Stomach (tissue), 9 donors: ENCODE measurements around the gene MZT2B. TPM values are rescaled to one million over a fixed set of nuclear protein-coding genes. Genes with fewer than 3 reads are reported as not detected.
"Not testable (repeated sequence)": the region's sequence is repeated elsewhere in the genome, so short reads cannot be mapped to it uniquely, and the experiment has no call there.

Source experiments
- DNase-seq, 2 donors: peaks; one replicate each; pipeline versions ENCODE4 v3.0.0 to v3.0.0-alpha.2; 2013 to 2019
- H3K27ac ChIP-seq, 5 donors: fragments of 200-600 bp in 4 of 5; sonication (generic) in 4 of 5; one replicate each; pipeline ENCODE4 v1.5.1; 2013 to 2019; ENCODE audit warnings: mild to moderate bottlenecking in 1 of 5, moderate library complexity in 1 of 5
- H3K27me3 ChIP-seq, 3 donors: fragments of 200-600 bp; sonication (generic); one replicate each; pipeline ENCODE4 v1.5.1; 2017 to 2019; ENCODE audit warnings: mixed run types in 1 of 3
- H3K36me3 ChIP-seq, 4 donors: fragments of 200-600 bp; sonication (generic); 1 replicate in 3 of 4; 2 replicates in 1 of 4; pipeline ENCODE4 v1.5.1; 2016 to 2019
- H3K4me1 ChIP-seq, 4 donors: fragments of 200-600 bp; sonication (generic); one replicate each; pipeline ENCODE4 v1.5.1; 2016 to 2019
- H3K4me3 ChIP-seq, 4 donors: fragments of 200-600 bp; sonication (generic) in 3 of 4; one replicate each; pipeline ENCODE4 v1.5.1; 2016 to 2019; ENCODE audit warnings: mild to moderate bottlenecking in 1 of 4
- H3K9me3 ChIP-seq, 4 donors: fragments of 200-600 bp; sonication (generic); one replicate each; pipeline ENCODE4 v1.5.1; 2016 to 2019
- CTCF ChIP-seq, 7 experiments: fragments of 450-650 bp in 4 of 7; fragments of 200-600 bp in 3 of 7; sonication (generic) in 3 of 7; IDR thresholded peaks; one replicate each; pipeline ENCODE4 v1.5.1; 2016 to 2019; ENCODE audit warnings: antibody characterized with exemption in 7 of 7, control low read depth in 2 of 7, mild to moderate bottlenecking in 1 of 7
- EP300 ChIP-seq: sonication (generic); formaldehyde crosslinking; IDR thresholded peaks from one replicate; pipeline ENCODE4 v1.6.1; 2017; ENCODE audit warnings: antibody characterized with exemption
- POLR2A ChIP-seq, 4 donors: fragments of 450-650 bp; IDR thresholded peaks; one replicate each; pipeline ENCODE4 v1.6.1; 2016; ENCODE audit warnings: antibody characterized with exemption in 4 of 4, control low read depth in 2 of 4, mild to moderate bottlenecking in 1 of 4, moderate library complexity in 1 of 4
- POLR2AphosphoS5 ChIP-seq, 3 donors: sonication (generic); formaldehyde crosslinking; IDR thresholded peaks; one replicate each; pipeline ENCODE4 v1.6.1; 2016; ENCODE audit warnings: antibody characterized with exemption in 3 of 3
- WGBS, 5 donors: extraction: QIAGEN DNeasy Blood & Tissue Kit in 3 of 5; methylation state at CpG; one replicate each; pipeline versions ENCODE4 v1.1.5 to v1.1.7; 2013 to 2018; 5-methylcytosine and 5-hydroxymethylcytosine counted together
- intact Hi-C: fragments of 100-400 bp; cut with DNase I; formaldehyde crosslinking; loops from one replicate; pipeline ENCODE4 v1.15.1; 2023; ENCODE audit warnings: low total_unique reads
- polyA plus RNA-seq, 3 donors: library from polyadenylated mRNA; stranded (reverse); fragments of 200-250 nt; gene quantifications; one replicate each; pipeline ENCODE4 v1.2.3, GENCODE V29; 2013
- total RNA-seq, 5 donors: library from RNA; depleted of rRNA; stranded (reverse); fragments of >200 nt; gene quantifications; one replicate each; pipeline versions ENCODE4 v1.1.0 to v1.2.3, GENCODE V29; 2014 to 2016
- donor health status: healthy with polysubstance abuse.
- donor health status: Bipolar disorder and iron deficiency.
- donor health status: healthy.

The MZT2B gene
- total and polyA plus RNA-seq, 8 donors, result 52.3 to 521 (median 253) TPM

- intact Hi-C loops, result no loop called here
- H3K4me1 ChIP-seq, result peaks cover 0 to under 1% (median under 1%) of the 10 kb centered on the region in 4 donors
Measured at GRCh38 chr2:130150181-130151144, 31.6 kb upstream of the MZT2B start.

GRCh38 chr2:130151145-130151512 lies 30.9 kb upstream of the MZT2B start:
- H3K4me3 ChIP-seq, H3K27me3 ChIP-seq, H3K4me1 ChIP-seq, intact Hi-C loops, H3K9me3 ChIP-seq, H3K27ac ChIP-seq, DNase-seq: not testable (repeated sequence)
- H3K36me3 ChIP-seq, result peaks cover 24 to 46% (median 42%) of the 10 kb centered on the region in 4 donors
- WGBS, 5 donors, result 62 to 86% (median 67%) methylated on average over 5 of the region's 5 CpGs

More at GRCh38 chr2:130150181-130151144, 31.6 kb upstream of the MZT2B start:
- TF ChIP-seq EP300, result no peak
- TF ChIP-seq POLR2AphosphoS5 (IDR thresholded peaks at IDR 0.05), result no peak
- no peak for TF ChIP-seq CTCF (IDR thresholded peaks at IDR 0.05)
- no peak for TF ChIP-seq POLR2A (IDR thresholded peaks at IDR 0.05)
- H3K27me3 ChIP-seq, result peaks cover 0 to 13% (median 0%) of the 10 kb centered on the region in 3 donors
- H3K9me3 ChIP-seq, result no peaks in the 10 kb centered on the region
- H3K27ac ChIP-seq, result no peak overlapping the region
- no peak for DNase-seq
- H3K4me3 ChIP-seq, result no peak overlapping the region
- WGBS, 5 donors, result 84 to 88% (median 88%) methylated on average over 21 to 23 of the region's 23 CpGs
- H3K36me3 ChIP-seq, result peaks cover 24 to 45% (median 38%) of the 10 kb centered on the region in 4 donors

DNA sequence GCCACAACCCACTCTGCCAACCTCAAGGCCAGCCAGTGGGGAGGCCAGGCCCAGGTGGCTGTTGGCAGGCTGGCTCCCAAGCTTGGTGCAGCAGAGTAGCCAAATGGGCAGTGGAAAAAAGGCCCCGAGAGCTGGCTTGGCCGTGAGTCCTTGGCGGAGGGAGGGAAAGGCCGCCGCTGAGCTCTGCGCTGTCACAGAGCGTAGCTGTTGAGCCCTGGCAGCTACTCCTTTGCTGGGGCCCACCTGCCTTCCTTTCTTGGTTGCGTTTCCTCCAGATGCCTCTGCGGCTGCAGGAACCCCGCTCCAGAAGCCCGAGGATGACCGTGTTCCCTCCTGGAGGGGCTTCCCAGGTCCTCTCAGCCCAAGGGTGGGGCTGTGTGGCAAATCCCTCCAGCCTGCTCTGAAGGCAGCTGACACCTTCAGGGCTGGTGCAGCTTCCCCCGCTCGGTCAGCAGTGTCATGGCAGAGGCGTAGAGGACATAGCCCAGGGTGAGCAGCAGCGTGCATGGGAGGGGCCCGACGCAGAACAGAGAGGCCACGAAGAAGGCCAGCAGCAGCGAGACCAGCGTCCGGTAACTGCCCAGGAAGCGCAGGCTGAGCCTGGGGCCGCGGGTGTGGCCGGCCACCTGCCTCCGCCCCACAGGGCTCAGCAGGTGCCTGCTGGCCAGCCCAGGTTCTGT lies 29.8 kb upstream of the MZT2B start:
- DNase-seq, H3K4me3 ChIP-seq, H3K27ac ChIP-seq, H3K4me1 ChIP-seq, H3K9me3 ChIP-seq, H3K27me3 ChIP-seq, intact Hi-C loops: not testable (repeated sequence)
- whole genome bisulfite sequencing, 5 donors, result 80 to 96% (median 95%) methylated on average over 1 to 27 of the region's 27 CpGs
- peaks cover 24 to 46% (median 42%) of the 10 kb centered on the region in 4 donors for H3K36me3 ChIP-seq

- peaks cover 24 to 54% (median 46%) of the 10 kb centered on the region in 4 donors for H3K36me3 ChIP-seq
- H3K4me3 ChIP-seq, result no peak overlapping the region
- H3K27me3 ChIP-seq, result no peaks in the 10 kb centered on the region
- H3K9me3 ChIP-seq, result no peaks in the 10 kb centered on the region
- no peak for DNase-seq
- TF ChIP-seq EP300 (no peak), CTCF (IDR thresholded peaks at IDR 0.05) (no peak), POLR2AphosphoS5 (IDR thresholded peaks at IDR 0.05) (no peak), POLR2A (IDR thresholded peaks at IDR 0.05) (no peak)
- intact Hi-C loops, result no loop called here
- 86 to 96% (median 92%) methylated on average over 9 to 25 of the region's 25 CpGs for WGBS, 5 donors
- no peak overlapping the region for H3K27ac ChIP-seq
- peaks cover 0 to 8% (median 3%) of the 10 kb centered on the region in 4 donors for H3K4me1 ChIP-seq
Measured at GRCh38 chr2:130152816-130153595, 29.1 kb upstream of the MZT2B start.

DNA sequence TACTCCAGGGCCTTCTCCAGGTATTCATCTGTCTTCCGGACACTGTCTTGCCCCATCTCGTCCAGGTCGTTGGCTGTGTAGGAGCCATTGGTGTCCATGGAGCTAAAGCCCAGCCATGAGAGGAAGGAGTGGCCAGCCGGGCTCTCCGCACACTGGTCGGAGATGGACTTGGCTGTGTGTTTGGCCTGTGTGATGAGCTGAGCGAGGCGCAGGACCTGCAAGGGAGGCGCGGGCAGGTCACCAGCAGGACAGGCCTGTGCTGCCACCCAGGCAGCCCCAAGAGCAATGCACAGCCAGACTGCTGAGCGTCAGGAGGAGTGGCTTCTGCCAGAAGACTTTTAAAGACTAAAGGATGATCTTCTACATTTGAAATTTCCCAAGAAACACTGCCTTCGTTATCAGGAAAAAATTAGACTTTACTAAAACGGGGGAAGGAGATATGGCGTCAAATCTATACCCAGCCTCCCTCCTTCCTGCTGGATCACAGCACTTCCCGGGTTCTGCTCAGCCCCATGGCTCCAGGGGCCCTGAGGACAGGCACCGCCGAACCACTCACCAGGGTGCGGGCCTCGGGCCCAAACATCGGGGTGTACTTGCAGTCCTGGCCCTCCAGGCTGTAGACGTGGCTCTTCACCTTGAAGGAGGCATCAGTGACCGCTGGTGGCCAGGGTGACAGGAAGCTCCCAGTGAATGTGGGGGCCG lies 28.2 kb upstream of the MZT2B start:
- H3K36me3 ChIP-seq, result peaks cover 24 to 60% (median 55%) of the 10 kb centered on the region in 4 donors
- H3K9me3 ChIP-seq, intact Hi-C loops, DNase-seq, H3K4me3 ChIP-seq, H3K4me1 ChIP-seq, H3K27me3 ChIP-seq, H3K27ac ChIP-seq: not testable (repeated sequence)
- 92 to 96% (median 94%) methylated on average over 17 to 23 of the region's 23 CpGs for WGBS, 5 donors

DNA sequence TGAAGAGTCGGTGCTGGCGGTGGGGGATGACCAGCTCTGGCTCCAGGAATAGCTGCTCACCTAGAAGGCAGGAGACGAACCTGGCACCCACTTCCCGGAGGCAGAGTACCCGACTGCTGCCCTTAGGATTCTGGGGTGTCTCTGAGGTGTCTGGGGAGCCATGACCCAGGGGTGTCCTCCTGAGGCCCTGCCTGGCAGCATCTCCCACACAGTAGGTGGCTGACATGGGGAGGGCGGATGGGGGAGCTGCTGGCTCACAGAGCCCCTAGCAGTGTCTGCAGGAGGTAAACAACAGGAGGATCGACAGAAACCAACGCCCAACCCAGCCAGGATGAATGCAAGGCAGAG lies 27.7 kb upstream of the MZT2B start:
- not testable (repeated sequence) for DNase-seq
- WGBS, 5 donors, result 61 to 96% (median 90%) methylated on average over 2 to 8 of the region's 8 CpGs

More for the DNA sequence above, 27.7 kb upstream of the MZT2B start:
- H3K27ac ChIP-seq, H3K27me3 ChIP-seq, H3K9me3 ChIP-seq, H3K4me1 ChIP-seq, intact Hi-C loops, H3K4me3 ChIP-seq: not testable (repeated sequence)
- H3K36me3 ChIP-seq, result peaks cover 24 to 65% (median 60%) of the 10 kb centered on the region in 4 donors
